ENCODE results near the gene TIMM50.

Gene TIMM50

DNA sequence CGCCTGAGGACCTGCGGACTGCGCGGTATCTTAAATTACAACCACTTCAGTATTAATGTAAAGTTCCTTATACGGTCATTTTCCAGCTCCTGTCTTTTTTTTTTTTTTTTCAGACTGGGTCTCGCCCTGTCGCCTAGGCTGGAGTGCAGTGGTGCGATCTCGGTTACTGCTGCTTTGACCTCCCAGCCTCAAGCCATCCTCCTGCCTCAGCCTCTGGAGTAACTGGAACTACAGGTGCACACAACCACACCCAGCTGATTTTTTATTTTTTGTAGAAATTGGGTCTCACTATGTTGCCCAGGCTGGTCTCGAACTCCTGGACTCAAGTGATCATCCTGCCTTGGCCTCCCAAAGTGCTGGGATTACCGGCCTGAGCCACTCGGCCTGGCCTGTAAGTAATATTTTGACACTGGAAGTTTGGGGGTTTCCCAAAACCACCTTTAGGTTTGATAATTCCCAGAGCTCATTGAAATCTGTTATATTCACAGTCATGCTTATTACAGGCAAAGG lies 52.4 kb downstream of the TIMM50 start:
- no peak for DNase-seq (ENCODE audit: low read depth)

DNA sequence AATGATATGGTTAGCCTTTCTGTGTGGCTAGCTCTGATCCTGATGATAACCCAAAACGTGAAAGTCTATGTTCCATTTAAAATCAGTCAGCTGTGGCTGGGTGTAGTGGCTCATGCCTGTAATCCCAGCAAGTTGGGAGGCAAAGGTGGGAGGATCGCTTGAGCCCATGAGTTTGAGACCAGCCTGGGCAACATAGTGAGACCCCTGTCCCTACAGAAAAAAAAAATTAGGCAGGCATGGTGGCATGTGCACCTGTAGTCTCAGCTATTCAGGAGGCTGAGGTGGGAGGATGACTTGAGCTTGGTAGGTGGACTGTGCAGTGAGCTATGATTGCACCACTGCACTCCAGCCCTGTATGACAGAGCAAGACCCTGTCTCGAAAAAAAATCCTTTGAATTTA lies 53.2 kb downstream of the TIMM50 start:
- no peak for DNase-seq (ENCODE audit: low read depth)

DNA sequence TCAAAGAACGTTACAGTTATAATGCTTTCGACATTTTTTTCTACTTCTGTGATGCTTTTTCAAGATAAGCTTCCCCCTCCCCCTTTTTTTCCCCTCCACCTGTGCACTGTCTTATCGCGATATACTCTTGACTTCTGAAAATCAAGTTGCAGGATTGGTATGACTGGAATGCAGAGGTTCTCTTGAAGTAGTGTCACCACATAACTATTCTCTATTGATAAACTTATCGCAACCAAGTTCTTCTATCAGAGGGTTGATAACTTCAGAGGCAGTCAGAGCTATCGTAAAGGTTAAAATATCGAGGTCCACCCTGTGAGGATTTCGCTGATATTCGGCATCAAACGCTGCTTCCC lies 58.5 kb downstream of the TIMM50 start:
- no peak for DNase-seq (ENCODE audit: low read depth)

DNA sequence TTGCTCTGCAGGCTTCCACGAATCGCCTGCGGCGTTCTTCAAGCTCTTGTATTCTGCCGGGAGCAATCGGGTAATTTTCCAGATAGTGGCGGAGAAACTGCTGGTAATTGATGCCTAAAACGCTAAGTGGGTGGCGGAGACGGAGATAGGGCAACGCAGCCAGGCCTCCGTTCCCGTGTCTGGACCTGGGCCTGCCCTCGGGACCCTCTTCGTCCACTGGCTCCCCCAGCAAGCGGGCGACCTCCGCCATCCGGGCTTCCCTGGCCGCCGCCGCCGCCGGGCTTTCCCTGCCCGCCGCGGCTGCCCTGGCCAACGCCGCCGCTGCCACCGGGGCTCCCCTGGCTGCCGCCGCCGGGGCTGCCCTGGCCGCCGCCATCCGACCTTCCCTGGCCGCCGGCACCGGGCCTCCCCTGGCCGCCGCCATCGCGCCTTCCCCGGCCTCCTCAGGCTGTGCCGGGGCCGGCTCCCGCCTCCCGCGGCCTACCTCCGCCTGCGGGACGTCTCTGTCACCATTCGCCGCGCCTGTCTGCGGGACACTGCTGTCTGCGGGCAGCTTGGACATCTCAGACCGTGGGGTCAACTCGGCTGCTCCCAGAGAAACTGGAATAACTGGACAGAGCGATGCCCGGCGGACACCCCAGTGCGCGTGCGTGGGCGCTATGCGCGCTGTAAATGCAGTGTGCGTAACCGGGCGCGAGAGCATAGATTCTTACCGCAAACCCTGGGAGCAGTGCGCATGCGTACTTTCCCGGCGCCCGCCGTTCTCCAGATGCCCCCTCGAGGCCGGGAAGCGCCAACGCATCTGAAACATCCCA lies 59.1 kb downstream of the TIMM50 start, which contains the start of gene EID2:
Gene EID2 (minus strand): TSS at position 644 of the 815 bp plus-strand sequence. CDS start 82 bp downstream, at position 562.
- DNase-seq (ENCODE audit: low read depth), result peak; percentile 90

DNA sequence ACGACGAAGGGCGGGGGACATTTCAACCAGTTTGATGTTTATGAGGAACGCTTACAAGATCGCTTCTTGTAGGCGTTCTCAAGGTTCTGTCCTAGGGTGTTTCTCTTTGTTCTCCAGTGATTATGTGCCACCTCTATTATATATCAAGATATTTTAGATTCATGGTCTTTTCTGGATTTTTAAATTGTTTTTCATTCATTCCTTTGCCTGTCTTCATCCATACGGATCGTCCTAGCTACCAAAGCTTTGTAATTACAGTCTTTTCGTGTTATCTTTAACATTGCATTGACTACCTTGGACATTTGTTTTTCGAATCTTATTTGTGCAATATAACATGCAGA lies 59.7 kb downstream of the TIMM50 start:
- DNase-seq (ENCODE audit: low read depth), result no peak

Measured in activated T-cell treated with anti-CD3 and anti-CD28 coated beads for 24 hours (primary cell).